Measurements from ENCODE around the gene SREBF2. TPM values are rescaled to one million over a fixed set of nuclear protein-coding genes. Genes with fewer than 3 reads are reported as not detected.
A peak's percentile ranks its signal among the peaks of the same experiment; 100 is the strongest.

The SREBF2 gene
- total RNA-seq, 1 donor from 2014 or later: 200 TPM

- H3K9me3 Mint-ChIP-seq (ENCODE audit: unreplicated experiment): no peaks in the 10 kb centered on the region
- no peaks in the 10 kb centered on the region for H3K27me3 Mint-ChIP-seq (ENCODE audit: unreplicated experiment)
- H3K27ac Mint-ChIP-seq (ENCODE audit: unreplicated experiment): no peak overlapping the region
- H3K4me1 Mint-ChIP-seq (ENCODE audit: unreplicated experiment): peaks cover 7% of the 10 kb centered on the region
- peak overlapping the region; percentile 1 for H3K4me3 Mint-ChIP-seq (ENCODE audit: unreplicated experiment)
- TF ChIP-seq CTCF (IDR thresholded peaks at IDR 0.05; ENCODE audit: unreplicated experiment): no peak
- no peak for DNase-seq (ENCODE audit: low spot score)
- H3K36me3 Mint-ChIP-seq (ENCODE audit: low read depth, unreplicated experiment): no peaks in the 10 kb centered on the region
Measured at GRCh38 chr22:41856469-41856868, 23.6 kb downstream of the SREBF2 start.

- Mint-ChIP-seq H3K4me3 (ENCODE audit: unreplicated experiment) (no peak overlapping the region), H3K4me1 (ENCODE audit: unreplicated experiment) (peaks cover 7% of the 10 kb centered on the region), H3K27me3 (ENCODE audit: unreplicated experiment) (no peaks in the 10 kb centered on the region), H3K9me3 (ENCODE audit: unreplicated experiment) (no peaks in the 10 kb centered on the region), H3K36me3 (ENCODE audit: low read depth, unreplicated experiment) (no peaks in the 10 kb centered on the region), H3K27ac (ENCODE audit: unreplicated experiment) (peak overlapping the region; percentile 1)
- peak; percentile 70 for DNase-seq (ENCODE audit: low spot score)
- TF ChIP-seq CTCF (IDR thresholded peaks at IDR 0.05; ENCODE audit: unreplicated experiment): peak; percentile 64
Measured at GRCh38 chr22:41857155-41857859, 24.4 kb downstream of the SREBF2 start.

GRCh38 chr22:41857860-41858199 is 24.9 kb downstream of the SREBF2 start:
- H3K27ac Mint-ChIP-seq (ENCODE audit: unreplicated experiment): no peak overlapping the region
- H3K9me3 Mint-ChIP-seq (ENCODE audit: unreplicated experiment): no peaks in the 10 kb centered on the region
- peaks cover 7% of the 10 kb centered on the region for H3K4me1 Mint-ChIP-seq (ENCODE audit: unreplicated experiment)
- H3K36me3 Mint-ChIP-seq (ENCODE audit: low read depth, unreplicated experiment): no peaks in the 10 kb centered on the region
- H3K4me3 Mint-ChIP-seq (ENCODE audit: unreplicated experiment): no peak overlapping the region
- no peaks in the 10 kb centered on the region for H3K27me3 Mint-ChIP-seq (ENCODE audit: unreplicated experiment)
- TF ChIP-seq CTCF (IDR thresholded peaks at IDR 0.05; ENCODE audit: unreplicated experiment): no peak
- DNase-seq (ENCODE audit: low spot score): no peak

- Mint-ChIP-seq H3K27me3 (ENCODE audit: unreplicated experiment) (peaks cover 1% of the 10 kb centered on the region), H3K9me3 (ENCODE audit: unreplicated experiment) (no peaks in the 10 kb centered on the region), H3K4me1 (ENCODE audit: unreplicated experiment) (peaks cover 9% of the 10 kb centered on the region), H3K27ac (ENCODE audit: unreplicated experiment) (no peak overlapping the region), H3K4me3 (ENCODE audit: unreplicated experiment) (no peak overlapping the region), H3K36me3 (ENCODE audit: low read depth, unreplicated experiment) (peaks cover 14% of the 10 kb centered on the region)
- no peak for TF ChIP-seq CTCF (IDR thresholded peaks at IDR 0.05; ENCODE audit: unreplicated experiment)
- no peak for DNase-seq (ENCODE audit: low spot score)
Measured at GRCh38 chr22:41862160-41862529, 29.2 kb downstream of the SREBF2 start.

GRCh38 chr22:41862530-41863266 is 29.8 kb downstream of the SREBF2 start:
- Mint-ChIP-seq H3K36me3 (ENCODE audit: low read depth, unreplicated experiment) (peaks cover 15% of the 10 kb centered on the region), H3K4me1 (ENCODE audit: unreplicated experiment) (peaks cover 6% of the 10 kb centered on the region)

More at GRCh38 chr22:41862530-41863266, 29.8 kb downstream of the SREBF2 start:
- no peak overlapping the region for H3K4me3 Mint-ChIP-seq (ENCODE audit: unreplicated experiment)
- no peaks in the 10 kb centered on the region for H3K9me3 Mint-ChIP-seq (ENCODE audit: unreplicated experiment)
- H3K27me3 Mint-ChIP-seq (ENCODE audit: unreplicated experiment): peaks cover 1% of the 10 kb centered on the region
- peak overlapping the region; percentile 48 for H3K27ac Mint-ChIP-seq (ENCODE audit: unreplicated experiment)
- TF ChIP-seq CTCF (IDR thresholded peaks at IDR 0.05; ENCODE audit: unreplicated experiment): no peak
- no peak for DNase-seq (ENCODE audit: low spot score)

All from endothelial cell (in vitro differentiated cells).